ENCODE data around the gene MTHFD1. TPM values are rescaled to one million over a fixed set of nuclear protein-coding genes. Genes with fewer than 3 reads are reported as not detected.

Gene MTHFD1
- total RNA-seq, 1 donor = 9.0 TPM

- no peaks in the 10 kb centered on the region for H3K27me3 ChIP-seq (ENCODE audit: insufficient read depth, low read length)
- H3K9me3 ChIP-seq (ENCODE audit: low read depth, low read length) = no peaks in the 10 kb centered on the region
- no peak overlapping the region for H3K4me3 ChIP-seq (ENCODE audit: low read length)
- no peaks in the 10 kb centered on the region for H3K4me1 ChIP-seq (ENCODE audit: insufficient read depth, low read length)
Observed at GRCh38 chr14:64419003-64419402, 30.9 kb downstream of the MTHFD1 start.

- Histone ChIP-seq H3K27me3 (ENCODE audit: insufficient read depth, low read length) (no peaks in the 10 kb centered on the region), H3K4me1 (ENCODE audit: insufficient read depth, low read length) (no peaks in the 10 kb centered on the region), H3K9me3 (ENCODE audit: low read depth, low read length) (no peaks in the 10 kb centered on the region), H3K4me3 (ENCODE audit: low read length) (no peak overlapping the region)
Observed at GRCh38 chr14:64421166-64421565, 33.0 kb downstream of the MTHFD1 start.

GRCh38 chr14:64422005-64422404, 33.9 kb downstream of the MTHFD1 start:
- Histone ChIP-seq H3K4me1 (ENCODE audit: insufficient read depth, low read length) (no peaks in the 10 kb centered on the region), H3K4me3 (ENCODE audit: low read length) (no peak overlapping the region), H3K9me3 (ENCODE audit: low read depth, low read length) (no peaks in the 10 kb centered on the region), H3K27me3 (ENCODE audit: insufficient read depth, low read length) (no peaks in the 10 kb centered on the region)

- no peaks in the 10 kb centered on the region for H3K4me1 ChIP-seq (ENCODE audit: insufficient read depth, low read length)
- no peak overlapping the region for H3K4me3 ChIP-seq (ENCODE audit: low read length)
- no peaks in the 10 kb centered on the region for H3K27me3 ChIP-seq (ENCODE audit: insufficient read depth, low read length)
- H3K9me3 ChIP-seq (ENCODE audit: low read depth, low read length) = no peaks in the 10 kb centered on the region
Observed at GRCh38 chr14:64422756-64423155, 34.6 kb downstream of the MTHFD1 start.

- Histone ChIP-seq H3K4me1 (ENCODE audit: insufficient read depth, low read length) (no peaks in the 10 kb centered on the region), H3K9me3 (ENCODE audit: low read depth, low read length) (no peaks in the 10 kb centered on the region), H3K27me3 (ENCODE audit: insufficient read depth, low read length) (no peaks in the 10 kb centered on the region), H3K4me3 (ENCODE audit: low read length) (no peak overlapping the region)
Observed at GRCh38 chr14:64423987-64424386, 35.8 kb downstream of the MTHFD1 start.

- no peak overlapping the region for H3K4me3 ChIP-seq (ENCODE audit: low read length)
- no peaks in the 10 kb centered on the region for H3K9me3 ChIP-seq (ENCODE audit: low read depth, low read length)
- H3K4me1 ChIP-seq (ENCODE audit: insufficient read depth, low read length) = no peaks in the 10 kb centered on the region
- H3K27me3 ChIP-seq (ENCODE audit: insufficient read depth, low read length) = no peaks in the 10 kb centered on the region
Observed at GRCh38 chr14:64434528-64434927, 46.4 kb downstream of the MTHFD1 start.

GRCh38 chr14:64438181-64438841, 50.2 kb downstream of the MTHFD1 start:
- Histone ChIP-seq H3K9me3 (ENCODE audit: low read depth, low read length) (no peaks in the 10 kb centered on the region), H3K27me3 (ENCODE audit: insufficient read depth, low read length) (no peaks in the 10 kb centered on the region), H3K4me3 (ENCODE audit: low read length) (no peak overlapping the region), H3K4me1 (ENCODE audit: insufficient read depth, low read length) (no peaks in the 10 kb centered on the region)

- Histone ChIP-seq H3K9me3 (ENCODE audit: low read depth, low read length) (no peaks in the 10 kb centered on the region), H3K4me3 (ENCODE audit: low read length) (no peak overlapping the region), H3K27me3 (ENCODE audit: insufficient read depth, low read length) (no peaks in the 10 kb centered on the region), H3K4me1 (ENCODE audit: insufficient read depth, low read length) (peaks cover under 1% of the 10 kb centered on the region)
Observed at GRCh38 chr14:64439141-64439540, 51.0 kb downstream of the MTHFD1 start.

- no peak overlapping the region for H3K4me3 ChIP-seq (ENCODE audit: low read length)
- H3K9me3 ChIP-seq (ENCODE audit: low read depth, low read length) = no peaks in the 10 kb centered on the region
- H3K27me3 ChIP-seq (ENCODE audit: insufficient read depth, low read length) = no peaks in the 10 kb centered on the region
- peaks cover 14% of the 10 kb centered on the region for H3K4me1 ChIP-seq (ENCODE audit: insufficient read depth, low read length)
Observed at GRCh38 chr14:64440494-64440893, 52.3 kb downstream of the MTHFD1 start.

GRCh38 chr14:64442300-64442988, 54.3 kb downstream of the MTHFD1 start:
- Histone ChIP-seq H3K4me1 (ENCODE audit: insufficient read depth, low read length) (peaks cover 15% of the 10 kb centered on the region), H3K9me3 (ENCODE audit: low read depth, low read length) (no peaks in the 10 kb centered on the region), H3K4me3 (ENCODE audit: low read length) (no peak overlapping the region), H3K27me3 (ENCODE audit: insufficient read depth, low read length) (no peaks in the 10 kb centered on the region)

- no peak overlapping the region for H3K4me3 ChIP-seq (ENCODE audit: low read length)
Observed at GRCh38 chr14:64444140-64444539, 56.0 kb downstream of the MTHFD1 start.

GRCh38 chr14:64444984-64445845, 57.1 kb downstream of the MTHFD1 start:
- Histone ChIP-seq H3K4me3 (ENCODE audit: low read length) (no peak overlapping the region), H3K4me1 (ENCODE audit: insufficient read depth, low read length) (peaks cover 15% of the 10 kb centered on the region), H3K9me3 (ENCODE audit: low read depth, low read length) (no peaks in the 10 kb centered on the region), H3K27me3 (ENCODE audit: insufficient read depth, low read length) (no peaks in the 10 kb centered on the region)

More at GRCh38 chr14:64444140-64444539, 56.0 kb downstream of the MTHFD1 start:
- peaks cover 15% of the 10 kb centered on the region for H3K4me1 ChIP-seq (ENCODE audit: insufficient read depth, low read length)
- H3K9me3 ChIP-seq (ENCODE audit: low read depth, low read length) = no peaks in the 10 kb centered on the region
- H3K27me3 ChIP-seq (ENCODE audit: insufficient read depth, low read length) = no peaks in the 10 kb centered on the region

GRCh38 chr14:64447876-64448670, 59.9 kb downstream of the MTHFD1 start:
- H3K4me3 ChIP-seq (ENCODE audit: low read length) = no peak overlapping the region
- no peaks in the 10 kb centered on the region for H3K9me3 ChIP-seq (ENCODE audit: low read depth, low read length)
- H3K27me3 ChIP-seq (ENCODE audit: insufficient read depth, low read length) = no peaks in the 10 kb centered on the region
- peaks cover 15% of the 10 kb centered on the region for H3K4me1 ChIP-seq (ENCODE audit: insufficient read depth, low read length)

GRCh38 chr14:64450255-64450654, 62.1 kb downstream of the MTHFD1 start:
- no peak overlapping the region for H3K4me3 ChIP-seq (ENCODE audit: low read length)
- peaks cover 4% of the 10 kb centered on the region for H3K4me1 ChIP-seq (ENCODE audit: insufficient read depth, low read length)
- no peaks in the 10 kb centered on the region for H3K9me3 ChIP-seq (ENCODE audit: low read depth, low read length)
- no peaks in the 10 kb centered on the region for H3K27me3 ChIP-seq (ENCODE audit: insufficient read depth, low read length)
